GM08714 (cell line): Measurements from ENCODE around the gene TXNRD1.

Source experiments
- H3K4me3 ChIP-seq: fragments of 200-500 bp; sonication (Bioruptor generic); 2 replicates; pipeline ENCODE4 v1.5.1; 2014; ENCODE audit warnings: mild to moderate bottlenecking, low read length, inconsistent platforms
- ZNF274 ChIP-seq: IDR thresholded peaks from 2 replicates; pipeline ENCODE4 v1.6.1; 2012; ENCODE audit warnings: mild to moderate bottlenecking, low read depth, low read length

The TXNRD1 gene

DNA sequence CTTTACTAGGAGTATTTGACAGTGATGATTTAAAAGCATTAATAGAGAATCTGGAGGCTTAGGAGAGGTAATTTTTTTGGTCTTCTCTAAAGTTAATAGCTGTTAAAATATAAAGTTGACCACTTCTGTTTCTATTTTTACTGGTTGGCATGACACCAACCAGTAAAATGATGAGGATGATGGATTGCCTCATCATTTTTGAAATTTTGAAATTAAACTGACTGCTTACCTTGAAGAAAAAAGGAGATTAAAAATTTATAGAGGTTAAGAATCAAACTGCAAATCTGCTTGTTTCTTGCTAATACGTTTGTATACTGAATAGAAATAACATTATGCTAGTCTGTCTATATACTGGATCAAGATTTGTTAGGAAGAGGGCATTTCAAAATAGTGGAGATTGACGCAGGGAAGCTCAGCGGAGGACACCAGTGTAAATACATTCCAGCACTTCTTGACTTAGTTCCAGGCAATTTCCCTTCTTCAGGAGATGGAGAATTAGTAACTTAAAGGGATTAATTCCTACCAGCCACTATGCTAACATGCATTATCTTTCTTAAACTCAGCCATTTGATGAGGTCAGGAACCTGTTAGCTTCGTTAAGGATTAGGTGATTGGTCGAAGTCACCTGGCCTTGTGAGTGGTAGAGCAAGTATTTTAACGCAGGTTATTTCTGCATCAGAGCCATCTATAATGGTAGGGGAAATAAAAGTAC, 91.5 kb downstream of the TXNRD1 start:
- no peak for TF ChIP-seq ZNF274
- H3K4me3 ChIP-seq: no peak overlapping the region

DNA sequence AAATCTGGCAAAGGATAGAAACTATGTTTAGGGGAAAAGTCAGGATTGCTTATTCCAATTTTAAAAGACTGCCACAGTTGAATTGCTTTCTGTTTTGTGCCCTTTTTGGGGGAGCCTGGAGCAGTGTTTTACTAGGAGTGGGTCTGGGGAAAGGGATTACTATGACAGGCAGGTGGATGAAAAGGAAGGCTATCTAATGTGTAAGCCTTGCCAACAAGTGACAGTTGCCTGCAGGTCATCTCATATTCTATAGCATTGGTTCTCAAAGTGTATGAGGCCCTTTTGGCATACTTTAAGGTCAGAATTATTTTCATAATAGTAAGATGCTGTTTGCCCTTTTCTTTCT, 92.0 kb downstream of the TXNRD1 start:
- no peak overlapping the region for H3K4me3 ChIP-seq
- TF ChIP-seq ZNF274: no peak

DNA sequence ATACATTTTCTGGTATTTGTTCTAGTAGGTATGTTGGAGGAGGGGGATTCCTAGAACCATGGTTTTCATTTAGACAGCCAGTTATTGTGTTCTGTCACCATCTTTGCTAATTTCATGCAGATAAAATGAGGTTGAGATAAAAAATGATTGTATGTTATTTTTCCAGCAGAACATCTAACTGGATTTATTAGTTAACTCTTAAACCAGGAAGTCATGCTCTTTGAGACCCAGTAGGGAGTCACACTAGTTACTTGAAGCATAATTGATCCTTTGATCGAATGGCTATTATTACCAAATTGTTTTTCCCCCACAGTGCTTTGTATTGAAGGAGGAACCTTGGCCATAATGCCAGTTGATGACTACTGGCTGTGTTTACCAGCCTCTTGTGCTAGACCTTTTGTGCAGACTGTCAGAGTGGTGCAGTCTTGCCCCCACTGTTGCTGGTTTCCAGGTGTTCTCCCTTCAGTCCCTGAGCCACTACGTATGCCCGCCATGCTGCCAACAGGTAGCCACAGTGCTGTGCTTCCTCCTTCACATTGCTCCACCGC, 93.9 kb downstream of the TXNRD1 start:
- H3K4me3 ChIP-seq: no peak overlapping the region
- TF ChIP-seq ZNF274: no peak

DNA sequence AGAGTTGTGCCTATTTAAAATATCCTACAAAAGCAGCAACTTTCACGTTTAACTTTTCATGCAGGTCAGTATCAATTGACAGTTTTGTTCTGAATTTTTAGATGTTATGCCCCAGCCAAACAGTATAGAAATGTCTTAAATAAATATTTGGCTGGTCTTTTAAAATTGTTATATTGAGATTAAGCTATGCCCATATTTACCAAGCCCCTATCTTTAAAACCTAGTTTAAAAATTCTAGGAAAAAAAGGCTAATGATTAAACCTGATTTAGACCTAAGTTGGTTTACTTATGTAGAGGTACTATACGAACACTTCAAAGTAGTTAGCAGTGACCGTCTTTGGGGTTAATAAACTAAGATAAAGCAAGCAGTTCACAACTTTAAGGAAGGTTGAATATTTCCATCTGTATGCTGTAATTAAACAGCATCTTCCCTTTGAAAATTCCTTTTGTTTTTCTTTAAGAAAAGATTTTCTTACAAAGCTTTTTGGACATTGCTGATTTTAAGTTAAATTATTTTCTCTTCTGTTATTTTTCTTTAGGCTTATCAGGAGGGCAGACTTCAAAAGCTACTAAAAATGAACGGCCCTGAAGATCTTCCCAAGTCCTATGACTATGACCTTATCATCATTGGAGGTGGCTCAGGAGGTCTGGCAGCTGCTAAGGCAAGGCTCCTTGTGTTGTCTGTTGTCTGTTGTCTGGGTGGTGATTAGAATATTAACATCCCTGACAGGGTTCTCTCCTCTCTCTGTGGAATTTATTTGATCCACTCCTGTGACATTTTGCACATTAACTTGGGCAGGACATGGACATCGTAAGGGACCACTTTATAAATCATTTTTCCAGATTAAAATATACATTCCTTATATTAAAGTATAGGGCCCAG, 95.4 kb downstream of the TXNRD1 start:
- no peak overlapping the region for H3K4me3 ChIP-seq
- TF ChIP-seq ZNF274: no peak

DNA sequence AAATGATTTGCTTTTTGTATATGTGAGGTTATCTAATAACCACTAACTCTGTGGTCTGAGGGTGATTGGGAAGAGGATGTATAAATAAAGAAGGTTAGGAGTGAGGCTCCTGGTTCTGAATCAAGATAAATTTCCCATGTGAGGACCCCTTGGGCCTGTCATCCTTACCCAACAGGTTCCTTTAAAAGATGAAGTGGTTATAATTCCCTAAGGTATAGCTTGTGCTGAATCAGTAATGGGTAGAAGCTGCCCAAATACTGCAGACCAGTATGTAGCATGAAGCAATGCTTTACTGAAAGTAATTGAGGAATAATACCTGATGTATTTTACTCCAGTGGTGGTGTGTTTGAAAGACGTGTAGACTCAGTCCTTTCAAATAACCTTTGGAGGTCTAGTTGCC, 96.6 kb downstream of the TXNRD1 start:
- no peak for TF ChIP-seq ZNF274
- no peak overlapping the region for H3K4me3 ChIP-seq

DNA sequence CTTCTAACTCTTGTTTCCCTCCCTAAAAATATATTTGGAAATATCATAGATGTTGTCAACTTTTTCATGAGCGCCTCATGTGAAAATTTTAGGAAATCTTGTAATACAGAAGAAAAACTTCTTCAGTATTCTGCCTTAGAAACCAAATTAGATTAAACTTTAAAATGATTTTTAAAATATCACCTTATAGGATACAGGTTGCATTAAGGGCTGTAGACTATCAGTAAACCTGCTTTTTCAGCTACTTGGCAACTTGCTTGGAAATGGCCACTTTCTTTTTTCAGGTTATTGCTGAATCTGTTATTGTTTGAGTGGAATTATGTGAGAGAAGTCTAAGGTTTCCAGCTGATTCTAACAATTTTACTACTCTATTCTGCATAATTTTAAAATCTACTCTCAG, 97.1 kb downstream of the TXNRD1 start:
- no peak for TF ChIP-seq ZNF274
- H3K4me3 ChIP-seq: no peak overlapping the region

DNA sequence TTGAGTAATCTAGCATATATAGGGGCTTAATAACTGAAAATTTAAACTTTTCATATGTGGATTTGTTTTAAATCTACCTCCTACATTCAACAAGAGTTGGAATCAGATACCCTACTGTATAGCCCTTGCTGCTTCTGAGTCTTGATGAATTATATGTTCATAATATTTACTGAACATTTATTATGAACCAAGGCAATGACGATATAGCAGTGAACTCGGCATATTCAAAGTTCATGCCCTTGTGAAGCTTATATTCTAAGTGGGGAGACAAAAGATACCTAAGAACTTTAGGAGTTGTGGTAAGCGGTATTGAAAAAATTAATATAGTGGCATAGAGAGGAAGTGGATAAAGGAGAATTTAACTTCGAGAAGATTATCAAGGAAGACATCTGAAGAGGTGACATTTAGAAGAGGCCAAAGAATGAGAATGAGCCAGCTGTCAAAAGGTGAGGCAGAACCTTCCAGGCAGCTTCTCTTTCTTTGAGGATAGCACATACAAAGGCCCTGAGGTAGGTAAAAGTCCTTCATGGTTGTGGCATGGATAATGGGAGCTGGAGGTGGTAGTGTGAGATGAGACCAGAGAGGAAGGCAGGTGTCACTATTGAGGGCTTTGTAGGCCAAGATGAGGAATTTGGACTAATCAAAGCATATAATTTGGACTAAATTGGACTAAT, 98.1 kb downstream of the TXNRD1 start:
- TF ChIP-seq ZNF274: no peak
- H3K4me3 ChIP-seq: no peak overlapping the region

DNA sequence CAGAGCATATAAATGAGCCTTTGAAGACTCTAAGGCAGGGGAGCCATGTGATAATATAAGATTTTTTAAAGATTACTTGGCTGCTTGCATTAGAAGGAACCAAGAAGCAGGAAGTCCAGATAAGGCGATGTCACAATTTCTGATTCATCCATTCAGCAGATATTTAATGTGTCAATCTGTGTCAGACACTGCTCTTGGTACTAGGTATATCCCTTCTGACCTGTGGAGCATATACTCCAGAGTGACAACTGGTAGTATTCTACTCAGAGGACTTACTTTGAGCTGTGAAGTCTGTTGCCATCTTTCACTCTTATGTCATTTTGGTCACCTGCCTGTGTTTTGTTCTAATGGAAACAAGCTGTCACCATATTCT, 98.6 kb downstream of the TXNRD1 start:
- no peak overlapping the region for H3K4me3 ChIP-seq
- TF ChIP-seq ZNF274: no peak

DNA sequence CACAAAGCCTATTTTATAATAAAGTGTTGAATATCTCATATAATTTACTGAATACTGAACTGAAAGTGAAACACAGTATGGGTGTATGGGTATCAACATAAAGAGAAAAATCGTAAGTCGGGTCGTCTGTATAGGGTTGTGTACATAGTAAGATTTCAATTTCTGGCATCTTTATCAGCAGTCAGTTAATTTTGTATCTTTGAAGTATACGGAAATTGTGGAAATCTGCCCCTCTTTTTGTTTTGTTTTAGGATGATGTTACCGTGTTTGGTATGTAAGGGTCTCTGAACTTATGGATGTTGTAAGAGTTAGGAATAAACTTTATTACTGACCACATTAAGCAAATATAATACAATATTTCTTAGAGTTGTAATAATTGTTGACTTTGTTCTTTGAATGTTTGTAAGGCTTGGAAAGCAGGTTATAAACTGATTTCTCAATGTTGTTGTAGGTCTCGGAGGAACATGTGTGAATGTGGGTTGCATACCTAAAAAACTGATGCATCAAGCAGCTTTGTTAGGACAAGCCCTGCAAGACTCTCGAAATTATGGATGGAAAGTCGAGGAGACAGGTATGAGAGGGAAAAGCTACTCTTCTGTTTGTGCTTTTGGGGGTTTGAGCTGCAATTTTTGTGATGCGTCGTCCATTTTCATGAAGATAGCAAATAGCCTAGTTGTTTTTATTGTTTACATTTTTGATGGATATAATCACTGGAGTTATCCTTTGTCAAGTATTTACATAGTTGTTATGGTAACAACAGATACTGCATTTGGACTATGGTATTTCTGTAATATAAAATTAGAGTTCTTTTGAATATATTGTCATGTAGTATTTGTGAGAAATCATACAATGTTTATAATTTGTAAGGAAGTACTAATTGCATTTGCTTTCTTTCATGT, 100.0 kb downstream of the TXNRD1 start:
- TF ChIP-seq ZNF274: no peak
- no peak overlapping the region for H3K4me3 ChIP-seq

DNA sequence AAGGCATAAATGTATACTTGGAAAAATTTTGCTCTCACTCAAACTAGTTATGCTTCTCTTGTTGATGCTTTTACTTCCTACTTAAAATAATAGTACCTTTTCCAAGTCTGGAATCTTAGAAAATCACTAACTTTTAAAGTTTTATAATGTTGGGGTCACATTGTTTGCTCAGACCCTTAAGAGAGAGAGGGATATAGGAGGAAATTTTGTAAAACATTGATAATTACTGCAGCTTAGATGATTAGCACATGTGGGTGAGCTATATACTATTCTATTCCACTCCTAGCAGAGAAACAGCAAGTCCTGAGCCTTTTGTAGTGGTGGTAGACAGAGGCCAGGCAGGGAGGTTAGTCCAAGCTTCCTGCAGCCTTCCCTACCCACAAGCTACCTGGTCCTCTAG, 101.4 kb downstream of the TXNRD1 start:
- TF ChIP-seq ZNF274: no peak
- H3K4me3 ChIP-seq: no peak overlapping the region

DNA sequence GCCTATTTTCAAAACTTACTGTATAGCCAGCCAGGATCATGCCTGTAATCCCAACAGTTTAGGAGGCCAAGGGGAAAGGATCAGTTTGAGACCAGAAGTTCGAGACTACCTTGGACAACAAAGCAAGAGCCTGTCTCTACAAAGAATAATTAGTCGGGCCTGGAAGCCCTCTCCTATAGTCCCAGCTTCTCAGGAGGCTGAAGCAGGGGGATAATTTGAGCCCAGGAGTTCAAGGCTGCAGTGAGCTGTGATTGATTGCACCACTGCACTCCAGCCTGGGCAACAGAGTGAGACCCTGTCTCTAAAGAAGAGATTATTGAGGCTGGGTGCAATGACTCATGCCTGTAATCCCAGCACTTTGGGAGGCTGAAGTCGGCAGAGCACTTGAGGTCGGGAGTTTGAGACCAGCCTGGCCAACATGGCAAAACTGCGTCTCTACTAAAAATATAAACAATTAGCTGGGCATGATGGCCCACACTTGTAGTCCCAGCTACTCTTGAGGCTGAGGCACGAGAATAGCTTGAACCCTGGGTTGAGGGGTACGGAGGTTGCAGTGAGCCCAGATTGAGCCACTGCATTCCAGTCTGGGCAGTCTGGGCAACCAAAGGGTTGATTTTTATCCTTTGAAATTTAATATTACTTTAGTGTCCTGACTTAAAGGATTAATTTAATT, 102.1 kb downstream of the TXNRD1 start:
- H3K4me3 ChIP-seq: no peak overlapping the region
- TF ChIP-seq ZNF274: no peak

DNA sequence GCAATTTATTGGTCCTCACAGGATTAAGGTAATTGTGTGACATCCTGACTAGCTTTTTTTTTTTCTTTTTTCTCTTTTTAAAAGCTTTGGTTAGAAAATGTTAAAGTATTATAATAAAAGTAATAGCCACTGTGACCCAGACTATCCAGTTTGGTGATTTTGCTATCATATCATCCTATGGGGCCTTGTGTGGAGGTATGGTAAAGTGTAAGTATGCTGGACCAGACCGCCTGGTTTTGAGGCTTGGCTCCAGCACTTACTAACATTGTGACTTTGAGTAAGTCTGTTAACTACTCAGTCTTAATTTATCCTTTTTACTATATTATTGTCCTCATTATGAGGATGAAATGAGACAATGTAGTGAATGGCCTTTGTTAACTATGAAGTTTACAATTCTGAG, 103.4 kb downstream of the TXNRD1 start:
- TF ChIP-seq ZNF274: no peak
- H3K4me3 ChIP-seq: no peak overlapping the region
